HG02981 (cell line): ENCODE results near the gene DNAAF9.
"Not testable (repeated sequence)": the region's sequence is repeated elsewhere in the genome, so short reads cannot be mapped to it uniquely, and the experiment has no call there.

Source experiments
- ATAC-seq: cut with Tn5 transposase; IDR thresholded peaks from one replicate; pipeline ENCODE4 v1.9.1; 2021; ENCODE audit warnings: mild to moderate bottlenecking, moderate library complexity; ENCODE audit not compliant: unreplicated experiment

The DNAAF9 gene

GRCh38 chr20:3407040-3407770, at the start of gene DNAAF9:
Gene DNAAF9, minus strand, starts transcription at chr20:3407669. Its CDS starts 112 bp downstream, at chr20:3407557.
- ATAC-seq, result no peak

GRCh38 chr20:3456648-3457047, 49.2 kb upstream of the DNAAF9 start:
- ATAC-seq, result no peak

DNA sequence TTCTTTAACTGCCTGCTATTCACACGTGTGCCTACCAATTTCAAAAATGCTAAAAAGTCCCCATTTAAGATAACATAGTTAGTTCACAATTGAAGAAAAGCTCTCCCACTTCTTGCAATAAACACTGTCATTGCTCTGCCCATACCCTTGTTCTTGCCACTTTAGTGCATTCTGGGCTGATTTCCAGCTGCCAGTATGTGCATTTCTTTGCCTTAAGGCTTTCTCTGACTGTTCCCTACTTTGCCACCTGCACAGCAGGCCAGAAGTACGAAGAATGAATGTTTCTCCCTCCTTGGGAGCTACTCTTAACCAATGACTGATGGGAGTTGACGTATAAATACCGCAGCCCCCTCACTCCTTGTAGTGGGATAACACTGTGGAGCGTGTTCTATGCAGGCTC, 47.4 kb upstream of the DNAAF9 start:
- ATAC-seq, result no peak

- no peak for ATAC-seq
Observed at GRCh38 chr20:3452690-3453089, 45.2 kb upstream of the DNAAF9 start.

GRCh38 chr20:3452136-3452535, 44.7 kb upstream of the DNAAF9 start:
- ATAC-seq, result no peak

DNA sequence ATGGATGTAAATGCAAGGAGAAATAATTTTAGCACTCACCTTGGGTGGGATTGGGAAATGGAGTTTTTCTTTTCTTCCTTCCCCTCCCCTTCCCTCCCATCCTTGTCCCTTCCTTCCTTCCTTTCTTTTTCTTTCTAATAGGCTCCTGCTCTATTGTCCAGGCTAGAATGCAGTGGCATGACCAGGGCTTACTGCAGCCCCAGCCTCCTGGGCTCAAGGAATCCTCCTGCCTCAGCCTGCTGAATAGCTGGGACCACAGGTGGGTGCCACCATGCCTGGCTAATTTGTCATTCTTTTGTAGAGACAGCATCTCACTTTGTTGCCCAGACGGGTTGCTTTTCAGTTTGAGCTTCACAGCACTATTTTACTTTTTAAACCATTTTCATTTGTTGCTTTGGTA, 41.9 kb upstream of the DNAAF9 start:
- ATAC-seq, result no peak

DNA sequence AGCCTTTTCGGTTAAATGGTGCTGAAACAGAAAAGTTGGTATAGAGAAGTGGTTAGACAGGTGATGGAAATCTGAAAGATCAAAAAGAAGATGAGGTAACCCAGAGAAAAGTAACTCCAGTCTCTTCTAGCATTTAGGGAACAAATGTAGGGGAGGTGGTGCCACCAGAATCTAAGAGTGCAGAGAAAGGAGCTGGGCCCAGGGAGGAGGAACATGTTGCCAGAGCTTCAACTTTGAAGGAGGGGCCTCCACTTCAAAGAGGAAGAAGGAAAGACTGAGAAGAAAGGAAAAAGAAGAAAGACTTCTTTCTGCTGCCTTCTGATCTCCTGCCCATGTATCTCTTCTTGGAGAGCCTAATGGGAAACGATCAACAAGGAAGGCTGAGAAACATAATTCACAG, 39.9 kb upstream of the DNAAF9 start:
- ATAC-seq, result no peak

- ATAC-seq, result no peak
Observed at GRCh38 chr20:3446779-3447178, 39.3 kb upstream of the DNAAF9 start.

DNA sequence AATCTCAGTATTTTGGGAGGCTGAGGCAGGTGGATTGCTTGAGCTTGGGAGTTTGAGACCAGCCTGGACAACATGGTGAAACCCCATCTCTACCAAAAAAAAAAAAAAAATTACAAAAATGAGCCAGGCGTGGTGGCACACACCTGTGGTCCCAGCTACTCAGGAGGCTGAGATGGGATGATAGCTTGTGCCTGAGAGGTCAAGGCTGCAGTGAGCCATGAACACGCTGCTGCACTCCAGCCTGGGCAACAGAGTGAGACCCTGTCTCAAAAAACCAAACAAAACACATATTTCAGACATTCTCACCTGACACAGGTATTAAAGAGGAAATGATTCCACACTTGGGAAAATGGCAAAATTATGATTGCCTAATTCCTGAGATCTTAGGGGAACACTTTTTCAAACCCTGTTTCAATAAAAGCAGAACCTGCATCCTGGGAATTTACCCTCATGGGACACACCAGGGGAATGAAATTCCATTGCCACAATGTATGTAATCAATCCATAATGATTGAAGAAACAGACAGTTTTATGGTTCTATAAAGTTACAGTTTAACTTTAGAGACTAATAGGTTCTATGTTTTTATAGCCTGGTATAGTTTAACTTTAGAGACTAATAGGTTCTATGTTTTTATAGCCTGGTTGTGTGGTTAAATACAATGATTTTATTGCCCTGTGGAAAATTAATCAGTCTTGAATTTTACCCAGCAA, 29.6 kb upstream of the DNAAF9 start:
- no peak for ATAC-seq

DNA sequence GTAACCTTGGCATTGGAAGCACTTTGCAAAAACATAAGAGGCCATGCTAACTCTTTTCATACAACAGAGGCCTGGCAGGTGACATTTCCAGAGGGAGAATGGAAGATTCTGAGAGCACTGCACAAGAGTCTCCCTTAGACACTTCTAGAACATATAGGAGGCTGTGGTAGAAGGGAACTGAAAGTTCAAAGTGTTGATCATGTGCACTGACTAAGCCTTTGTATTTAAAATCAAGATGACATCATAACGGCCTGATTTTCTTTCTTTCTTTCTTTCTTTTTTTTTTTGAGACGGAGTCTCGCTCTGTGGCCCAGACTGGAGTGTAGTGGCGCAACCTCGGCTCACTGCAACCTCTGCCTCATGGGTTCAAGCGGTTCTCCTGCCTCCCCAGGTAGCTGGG, 26.8 kb upstream of the DNAAF9 start:
- ATAC-seq, result no peak

DNA sequence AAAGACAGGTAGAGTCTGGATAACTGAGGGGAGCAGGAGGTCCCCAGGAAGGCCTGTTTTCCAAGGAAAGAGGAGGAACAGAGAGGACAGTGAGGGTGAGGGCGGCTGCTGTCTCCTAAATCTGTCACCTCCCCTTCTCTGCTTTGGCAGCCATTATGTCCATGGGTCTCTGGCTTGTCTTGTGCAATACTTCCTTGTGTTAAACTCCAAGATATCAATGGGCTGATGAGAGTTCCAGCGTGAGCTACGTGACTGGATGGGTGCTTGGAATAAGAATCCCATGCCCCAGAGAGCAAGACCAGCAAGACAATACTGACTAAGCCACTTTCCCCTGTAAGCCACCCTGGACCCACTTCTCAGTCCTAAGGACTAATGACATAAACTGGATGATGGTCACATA, 26.3 kb upstream of the DNAAF9 start:
- no peak for ATAC-seq

GRCh38 chr20:3432844-3433243, 25.4 kb upstream of the DNAAF9 start:
- no peak for ATAC-seq

- no peak for ATAC-seq
Observed at GRCh38 chr20:3431109-3431508, 23.6 kb upstream of the DNAAF9 start.

GRCh38 chr20:3430376-3431069, 23.1 kb upstream of the DNAAF9 start:
- peak; percentile 74 for ATAC-seq

DNA sequence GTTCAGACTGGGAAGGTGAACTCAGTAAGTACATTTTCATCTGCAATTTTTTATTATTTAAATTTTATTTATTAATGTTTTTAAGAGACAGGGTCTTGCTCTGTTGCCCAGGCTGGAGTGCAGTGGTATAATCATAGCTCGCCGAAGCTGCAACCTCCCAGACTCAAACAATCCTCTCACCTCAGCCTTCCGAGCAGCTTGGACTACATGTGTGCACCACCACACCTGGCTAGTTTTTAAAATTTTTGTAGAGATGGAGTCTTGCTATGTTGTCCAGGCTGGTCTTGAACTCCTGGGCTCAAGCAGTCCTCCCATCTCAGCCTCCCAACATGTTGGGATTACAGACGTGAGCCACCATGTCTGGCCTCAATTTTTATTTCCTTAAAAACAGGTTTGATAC, 19.3 kb upstream of the DNAAF9 start:
- ATAC-seq, result not testable (repeated sequence)

DNA sequence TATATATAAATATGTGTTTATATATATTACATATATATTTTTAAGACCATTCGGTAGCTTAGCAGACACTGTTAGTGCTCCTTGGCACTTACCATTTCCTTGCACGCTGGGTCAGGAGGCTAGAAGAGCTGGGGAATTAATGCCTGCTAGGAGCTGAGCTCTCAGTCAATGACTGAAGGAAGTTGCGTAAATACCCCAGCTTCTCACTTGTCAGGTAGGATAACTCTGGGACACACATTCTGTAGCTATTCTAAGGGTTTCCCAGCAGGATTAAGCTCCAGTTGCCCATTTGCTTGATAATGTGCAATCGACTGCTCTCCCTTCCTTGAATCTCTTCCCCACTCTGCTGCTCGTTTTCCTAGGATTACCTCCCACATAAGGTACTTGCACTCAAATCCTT, 15.7 kb upstream of the DNAAF9 start:
- ATAC-seq, result no peak

GRCh38 chr20:3421985-3422384, 14.5 kb upstream of the DNAAF9 start:
- ATAC-seq, result no peak

- ATAC-seq, result peak; percentile 95
Observed at GRCh38 chr20:3420211-3420707, 12.8 kb upstream of the DNAAF9 start.

GRCh38 chr20:3418161-3418560, 10.7 kb upstream of the DNAAF9 start:
- not testable (repeated sequence) for ATAC-seq

- no peak for ATAC-seq
Observed at GRCh38 chr20:3414122-3414521, 6.7 kb upstream of the DNAAF9 start.

- ATAC-seq, result no peak
Observed at GRCh38 chr20:3413393-3413889, 6.0 kb upstream of the DNAAF9 start.
